BJ (cell line): ENCODE measurements around the gene FMN1. TPM values are rescaled to one million over a fixed set of nuclear protein-coding genes. Genes with fewer than 3 reads are reported as not detected.

Experiments
- CTCF ChIA-PET: fragments of 350-600 bp; formaldehyde crosslinking; extraction: SDS; loops from one replicate; lab custom pipeline; 2021; ENCODE audit warnings: antibody characterized with exemption, inconsistent platforms; lab: Yijun Ruan, JAX
- POLR2A ChIA-PET: fragments of 300-600 bp; sonication (Branson Sonifier 250); formaldehyde crosslinking; extraction: SDS; loops from one replicate; lab custom pipeline; 2021; ENCODE audit warnings: antibody characterized with exemption; lab: Charles Lee
- DNase-seq: peaks from one replicate; pipeline ENCODE4 v3.0.0-alpha.2; 2011; ENCODE audit warnings: low read depth
- H3K27me3 ChIP-seq: 2 replicates; pipeline ENCODE4 v1.6.0; 2011; ENCODE audit warnings: low read length; ENCODE audit not compliant: control insufficient read depth, insufficient read depth
- H3K36me3 ChIP-seq: 2 replicates; pipeline ENCODE4 v1.5.1; 2011; ENCODE audit warnings: low read length; ENCODE audit not compliant: control insufficient read depth, insufficient read depth
- H3K4me3 ChIP-seq: 2 replicates; pipeline ENCODE4 v1.5.1; 2011; ENCODE audit warnings: low read depth, mild to moderate bottlenecking, control low read depth, low read length
- CTCF ChIP-seq: IDR thresholded peaks from 2 replicates; pipeline ENCODE4 v1.5.1; 2011; ENCODE audit warnings: low read depth, mild to moderate bottlenecking, control low read depth, inconsistent platforms, low read length, moderate library complexity; ENCODE audit not compliant: insufficient read depth
- polyA plus RNA-seq: library from polyadenylated mRNA; depleted of rRNA; stranded (reverse); fragments of >200 nt; gene quantifications from 2 replicates; pipeline ENCODE4 v1.2.3, GENCODE V29; 2011

The FMN1 gene
- polyA plus RNA-seq, 1 experiment: 2.6 TPM

GRCh38 chr15:32735989-32736700, 458.4 kb downstream of the FMN1 start:
- ChIA-PET CTCF (interaction anchor here (1.4 to 3.5 kb wide), 2 partner anchors 51 to 74 kb away, joined by 4 to 13 read pairs; no protein-coding TSS in a partner anchor), POLR2A (no interaction called here)
- H3K27me3 ChIP-seq: no peaks in the 10 kb centered on the region
- no peak for DNase-seq
- no peak overlapping the region for H3K4me3 ChIP-seq
- no peak for TF ChIP-seq CTCF
- H3K36me3 ChIP-seq: peaks cover 18% of the 10 kb centered on the region

GRCh38 chr15:32733281-32733680, 461.2 kb downstream of the FMN1 start:
- ChIA-PET POLR2A (no interaction called here), CTCF (interaction anchor here (0.9 kb wide), 1 partner anchor 58 kb away, joined by 3 read pairs; no protein-coding TSS in a partner anchor)
- H3K27me3 ChIP-seq: no peaks in the 10 kb centered on the region
- peaks cover 26% of the 10 kb centered on the region for H3K36me3 ChIP-seq
- no peak overlapping the region for H3K4me3 ChIP-seq
- DNase-seq: no peak
- TF ChIP-seq CTCF: no peak

GRCh38 chr15:32732574-32733157, 461.8 kb downstream of the FMN1 start:
- H3K27me3 ChIP-seq: no peaks in the 10 kb centered on the region
- TF ChIP-seq CTCF: no peak
- CTCF ChIA-PET: interaction anchor here (0.9 kb wide), 1 partner anchor 58 kb away, joined by 3 read pairs; no protein-coding TSS in a partner anchor
- no peak overlapping the region for H3K4me3 ChIP-seq
- peaks cover 26% of the 10 kb centered on the region for H3K36me3 ChIP-seq
- DNase-seq: no peak
- POLR2A ChIA-PET: no interaction called here

GRCh38 chr15:32730677-32731654, 463.5 kb downstream of the FMN1 start:
- Histone ChIP-seq H3K27me3 (no peaks in the 10 kb centered on the region), H3K36me3 (peaks cover 26% of the 10 kb centered on the region), H3K4me3 (no peak overlapping the region)
- CTCF ChIA-PET: no interaction called here
- POLR2A ChIA-PET: no interaction called here
- no peak for DNase-seq
- TF ChIP-seq CTCF: no peak
